Activated CD8-positive, alpha-beta T cell treated with anti-CD3 and anti-CD28 coated beads for 36 hours (primary cell): ENCODE results near the gene USP5. TPM values are rescaled to one million over a fixed set of nuclear protein-coding genes. Genes with fewer than 3 reads are reported as not detected.

Experiments
- ATAC-seq: fragments of 200-7000 bp; cut with Tn5 transposase; one replicate; pipeline ENCODE4 v1.10.0; 2021; ENCODE audit warnings: mild to moderate bottlenecking, moderate library complexity
- CTCF ChIA-PET: fragments of 350-600 bp; sonication (Branson Sonifier 250); formaldehyde crosslinking; loops from one replicate; lab custom pipeline; 2021; ENCODE audit warnings: antibody characterized with exemption; lab: Charles Lee
- POLR2A ChIA-PET: fragments of 350-600 bp; sonication (Branson Sonifier 250); formaldehyde crosslinking; loops from one replicate; lab custom pipeline; 2021; ENCODE audit warnings: antibody characterized with exemption; lab: Charles Lee
- DNase-seq: peaks from one replicate; pipeline ENCODE4 v3.0.0-alpha.2; 2020
- H3K27ac Mint-ChIP-seq: one replicate; pipeline ENCODE4 v1.8.0; 2021; ENCODE audit warnings: mild to moderate bottlenecking, mixed read lengths
- H3K27me3 Mint-ChIP-seq: one replicate; pipeline ENCODE4 v1.8.0; 2021; ENCODE audit warnings: mixed read lengths
- H3K36me3 Mint-ChIP-seq: one replicate; pipeline ENCODE4 v1.8.0; 2021; ENCODE audit warnings: low read depth, mixed read lengths
- H3K4me1 Mint-ChIP-seq: one replicate; pipeline ENCODE4 v1.8.0; 2021; ENCODE audit warnings: low read depth, mixed read lengths
- H3K4me3 Mint-ChIP-seq: one replicate; pipeline ENCODE4 v1.8.0; 2021; ENCODE audit warnings: mild to moderate bottlenecking, moderate library complexity, mixed read lengths
- H3K9me3 Mint-ChIP-seq: one replicate; pipeline ENCODE4 v1.8.0; 2021; ENCODE audit warnings: mixed read lengths
- intact Hi-C: fragments of 100-400 bp; cut with micrococcal nuclease; formaldehyde crosslinking; loops from one replicate; pipeline ENCODE4 v1.10.0; 2022
- total RNA-seq, 2 experiments: library from RNA; stranded (reverse); gene quantifications; one replicate each; pipeline ENCODE4 v1.2.3, GENCODE V29; 2021
- TF ChIP-seq, protein P1 (sequence below): fragments of 200-600 bp; IDR thresholded peaks from one replicate; pipeline ENCODE4 v1.8.0; 2022; ENCODE audit warnings: antibody characterized with exemption, mild to moderate bottlenecking

USP5 gene
- total RNA-seq, 2 experiments from 2014 or later: 109 to 112 TPM

DNA sequence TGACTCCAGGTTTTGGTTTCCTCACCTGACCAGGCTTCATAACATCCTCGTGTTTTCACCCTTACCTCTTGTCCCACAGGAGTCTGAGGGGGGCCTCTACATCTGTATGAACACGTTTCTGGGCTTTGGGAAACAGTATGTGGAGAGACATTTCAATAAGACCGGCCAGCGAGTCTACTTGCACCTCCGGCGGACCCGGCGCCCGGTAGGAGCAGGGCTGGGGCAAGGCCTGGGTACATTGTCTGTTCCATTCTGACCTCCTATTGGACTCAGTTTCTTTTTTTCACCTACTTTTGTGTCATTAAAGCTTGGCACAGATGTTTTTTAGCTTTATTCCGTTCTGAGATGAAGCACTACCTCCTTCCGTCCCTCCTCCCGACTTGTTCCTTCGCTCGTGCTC, 3.4 kb downstream of the USP5 start:
- DNase-seq (no peak), ATAC-seq (no peak)
- Mint-ChIP-seq H3K27me3 (no peaks in the 10 kb centered on the region), H3K4me3 (no peak overlapping the region), H3K36me3 (peaks cover 39% of the 10 kb centered on the region), H3K27ac (no peak overlapping the region), H3K4me1 (peaks cover 18% of the 10 kb centered on the region), H3K9me3 (no peaks in the 10 kb centered on the region)
- CTCF ChIA-PET: interaction anchor here (1.0 to 7.2 kb wide), 3 partner anchors 14 to 36 kb away, joined by 4 to 124 read pairs (median 26); partner anchors contain the start of genes SPSB2 and TPI1
- intact Hi-C loops: no loop called here
- TF ChIP-seq, protein P1, sequence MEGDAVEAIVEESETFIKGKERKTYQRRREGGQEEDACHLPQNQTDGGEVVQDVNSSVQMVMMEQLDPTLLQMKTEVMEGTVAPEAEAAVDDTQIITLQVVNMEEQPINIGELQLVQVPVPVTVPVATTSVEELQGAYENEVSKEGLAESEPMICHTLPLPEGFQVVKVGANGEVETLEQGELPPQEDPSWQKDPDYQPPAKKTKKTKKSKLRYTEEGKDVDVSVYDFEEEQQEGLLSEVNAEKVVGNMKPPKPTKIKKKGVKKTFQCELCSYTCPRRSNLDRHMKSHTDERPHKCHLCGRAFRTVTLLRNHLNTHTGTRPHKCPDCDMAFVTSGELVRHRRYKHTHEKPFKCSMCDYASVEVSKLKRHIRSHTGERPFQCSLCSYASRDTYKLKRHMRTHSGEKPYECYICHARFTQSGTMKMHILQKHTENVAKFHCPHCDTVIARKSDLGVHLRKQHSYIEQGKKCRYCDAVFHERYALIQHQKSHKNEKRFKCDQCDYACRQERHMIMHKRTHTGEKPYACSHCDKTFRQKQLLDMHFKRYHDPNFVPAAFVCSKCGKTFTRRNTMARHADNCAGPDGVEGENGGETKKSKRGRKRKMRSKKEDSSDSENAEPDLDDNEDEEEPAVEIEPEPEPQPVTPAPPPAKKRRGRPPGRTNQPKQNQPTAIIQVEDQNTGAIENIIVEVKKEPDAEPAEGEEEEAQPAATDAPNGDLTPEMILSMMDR: no peak
- POLR2A ChIA-PET: interaction anchor here (1.0 to 11.4 kb wide), 2 partner anchors 14 to 21 kb away, joined by 6 to 218 read pairs; partner anchors contain the start of genes SPSB2 and TPI1

DNA sequence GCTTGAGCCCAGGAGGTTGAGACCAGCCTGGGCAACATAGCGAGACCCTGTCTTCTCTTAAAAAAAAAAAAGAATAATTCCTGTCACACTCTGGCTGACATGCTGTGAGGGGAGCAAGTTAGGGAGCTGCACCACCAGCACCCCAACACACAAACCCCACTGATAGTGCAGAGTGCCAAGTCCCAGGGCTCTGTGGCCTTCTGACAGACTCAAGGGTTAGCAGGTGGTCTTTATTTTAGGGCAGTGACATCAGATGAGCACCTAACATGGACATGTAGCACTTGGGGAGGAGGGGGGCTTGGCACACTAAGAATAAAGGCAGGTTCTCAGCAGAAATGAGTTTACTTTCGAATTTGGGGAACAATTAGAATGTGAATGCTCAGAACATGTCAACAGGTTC, 6.8 kb downstream of the USP5 start:
- CTCF ChIA-PET: no interaction called here
- H3K4me3 Mint-ChIP-seq: no peak overlapping the region
- POLR2A ChIA-PET: interaction anchor here (0.8 to 2.8 kb wide), 4 partner anchors 9 to 14 kb away, joined by 3 to 10 read pairs (median 8); partner anchors contain the start of genes SPSB2 and TPI1
- ATAC-seq: no peak
- TF ChIP-seq, protein P1: no peak
- H3K36me3 Mint-ChIP-seq: peaks cover 60% of the 10 kb centered on the region
- H3K9me3 Mint-ChIP-seq: no peaks in the 10 kb centered on the region
- peaks cover 9% of the 10 kb centered on the region for H3K4me1 Mint-ChIP-seq
- H3K27me3 Mint-ChIP-seq: no peaks in the 10 kb centered on the region
- no peak for DNase-seq
- H3K27ac Mint-ChIP-seq: no peak overlapping the region
- intact Hi-C loops: no loop called here

DNA sequence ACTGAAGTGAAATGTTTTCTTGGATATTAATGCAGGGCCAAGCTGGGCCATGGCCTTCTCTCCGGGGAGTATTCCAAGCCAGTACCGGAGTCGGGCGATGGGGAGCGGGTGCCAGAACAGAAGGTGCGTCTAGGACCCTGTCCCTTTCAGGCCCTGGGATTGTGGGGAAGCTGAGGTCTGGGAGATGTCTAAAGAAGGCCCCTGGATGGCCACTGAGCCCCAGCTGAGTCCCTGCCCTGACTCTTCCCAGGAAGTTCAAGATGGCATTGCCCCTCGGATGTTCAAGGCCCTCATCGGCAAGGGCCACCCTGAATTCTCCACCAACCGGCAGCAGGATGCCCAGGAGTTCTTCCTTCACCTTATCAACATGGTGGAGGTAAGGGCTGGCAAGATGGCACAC, 8.2 kb downstream of the USP5 start:
- ChIA-PET CTCF (interaction anchor here (0.9 to 1.0 kb wide), 2 partner anchors 13 to 67 kb away, joined by 3 to 4 read pairs; partner anchors contain the start of gene SPSB2), POLR2A (interaction anchor here (0.5 to 2.8 kb wide), 5 partner anchors 7 to 263 kb away, joined by 3 to 11 read pairs (median 7); partner anchors contain the start of genes SPSB2 and USP5)
- Mint-ChIP-seq H3K36me3 (peaks cover 60% of the 10 kb centered on the region), H3K4me1 (no peaks in the 10 kb centered on the region), H3K27ac (no peak overlapping the region), H3K27me3 (no peaks in the 10 kb centered on the region), H3K4me3 (no peak overlapping the region), H3K9me3 (no peaks in the 10 kb centered on the region)
- no peak for ATAC-seq
- no peak for DNase-seq
- intact Hi-C loops: no loop called here
- TF ChIP-seq, protein P1: no peak

DNA sequence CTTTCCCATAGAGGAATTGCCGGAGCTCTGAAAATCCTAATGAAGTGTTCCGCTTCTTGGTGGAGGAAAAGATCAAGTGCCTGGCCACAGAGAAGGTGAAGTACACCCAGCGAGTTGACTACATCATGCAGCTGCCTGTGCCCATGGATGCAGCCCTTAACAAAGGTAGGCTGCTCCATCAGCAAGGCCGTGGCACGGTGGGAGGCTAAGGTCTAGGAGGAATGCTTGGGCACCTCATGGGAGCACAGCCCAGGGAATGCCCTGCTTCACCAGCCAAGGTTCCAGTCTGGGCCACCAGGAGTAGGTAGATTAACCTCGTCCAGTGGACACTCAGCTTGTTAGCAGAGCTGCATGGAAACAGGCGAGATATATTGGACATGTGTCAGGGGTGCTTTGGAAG, 9.0 kb downstream of the USP5 start:
- no peak for ATAC-seq
- Mint-ChIP-seq H3K4me1 (peaks cover 6% of the 10 kb centered on the region), H3K27me3 (no peaks in the 10 kb centered on the region), H3K4me3 (no peak overlapping the region), H3K36me3 (peaks cover 63% of the 10 kb centered on the region), H3K9me3 (no peaks in the 10 kb centered on the region), H3K27ac (no peak overlapping the region)
- DNase-seq: no peak
- ChIA-PET CTCF (interaction anchor here (0.8 to 1.0 kb wide), 3 partner anchors 8 to 12 kb away, joined by 3 to 5 read pairs (median 4); partner anchors contain the start of gene SPSB2), POLR2A (interaction anchor here (1.5 to 2.1 kb wide), 2 partner anchors 8 to 12 kb away, joined by 6 to 11 read pairs; partner anchors contain the start of genes SPSB2 and USP5)
- intact Hi-C loops: no loop called here
- TF ChIP-seq, protein P1: no peak

DNA sequence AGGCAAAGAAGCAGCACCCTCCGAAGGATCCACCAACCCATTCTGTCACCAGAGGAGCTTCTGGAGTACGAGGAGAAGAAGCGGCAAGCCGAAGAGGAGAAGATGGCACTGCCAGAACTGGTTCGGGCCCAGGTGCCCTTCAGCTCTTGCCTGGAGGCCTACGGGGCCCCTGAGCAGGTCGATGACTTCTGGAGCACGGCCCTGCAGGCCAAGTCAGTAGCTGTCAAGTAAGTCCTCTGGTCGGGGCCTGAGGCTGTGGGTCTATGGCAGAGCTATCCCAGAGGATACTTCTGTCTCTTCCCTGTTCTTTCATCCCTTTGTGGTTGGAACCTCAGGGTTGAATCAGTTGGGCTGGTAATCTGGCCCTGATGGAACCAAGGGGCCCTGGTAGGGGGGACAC, 9.4 kb downstream of the USP5 start:
- CTCF ChIA-PET: interaction anchor here (0.8 to 1.0 kb wide), 3 partner anchors 8 to 12 kb away, joined by 3 to 5 read pairs (median 4); partner anchors contain the start of gene SPSB2
- ATAC-seq (no peak), DNase-seq (no peak)
- TF ChIP-seq, protein P1: no peak
- Mint-ChIP-seq H3K9me3 (no peaks in the 10 kb centered on the region), H3K36me3 (peaks cover 65% of the 10 kb centered on the region), H3K27ac (no peak overlapping the region), H3K27me3 (no peaks in the 10 kb centered on the region), H3K4me3 (no peak overlapping the region), H3K4me1 (peaks cover 10% of the 10 kb centered on the region)
- intact Hi-C loops: no loop called here
- POLR2A ChIA-PET: interaction anchor here (1.1 to 2.1 kb wide), 3 partner anchors 9 to 61 kb away, joined by 3 to 11 read pairs (median 6); partner anchors contain the start of genes SPSB2 and USP5
